Loucy (cell line): ENCODE measurements around the gene SUPT20HL2.
A peak's percentile ranks its signal among the peaks of the same experiment; 100 is the strongest.

Source experiments
- H2AFZ ChIP-seq: fragments of 200-600 bp; sonication (generic); 2 replicates; pipeline ENCODE4 v1.6.0; 2016; ENCODE audit warnings: antibody characterized with exemption, mild to moderate bottlenecking, low read length, moderate library complexity
- H3F3A ChIP-seq: fragments of 200-600 bp; 2 replicates; pipeline ENCODE4 v1.6.0; 2016; ENCODE audit warnings: antibody characterized with exemption, low read depth, mild to moderate bottlenecking
- H3K27me3 ChIP-seq: fragments of 200-600 bp; sonication (generic); 2 replicates; pipeline ENCODE4 v1.6.1; 2014; ENCODE audit warnings: low read length, mild to moderate bottlenecking; ENCODE audit not compliant: insufficient read depth, poor library complexity, severe bottlenecking
- H3K36me3 ChIP-seq: fragments of 200-600 bp; sonication (generic); 2 replicates; pipeline ENCODE4 v1.6.1; 2016; ENCODE audit warnings: low read length; ENCODE audit not compliant: insufficient read depth
- H3K4me1 ChIP-seq: fragments of 200-600 bp; sonication (generic); 2 replicates; pipeline ENCODE4 v1.5.1; 2014; ENCODE audit warnings: low read length, mild to moderate bottlenecking; ENCODE audit not compliant: insufficient read depth, poor library complexity, severe bottlenecking
- H3K4me2 ChIP-seq: fragments of 200-600 bp; sonication (generic); 2 replicates; pipeline ENCODE4 v1.6.0; 2014; ENCODE audit warnings: antibody characterized with exemption, low read length, low read depth, mild to moderate bottlenecking; ENCODE audit not compliant: poor library complexity, severe bottlenecking
- H3K4me3 ChIP-seq: fragments of 200-600 bp; sonication (generic); 2 replicates; pipeline ENCODE4 v1.5.1; 2014; ENCODE audit warnings: low read length, mild to moderate bottlenecking, mixed read lengths; ENCODE audit not compliant: poor library complexity, severe bottlenecking
- H3K79me2 ChIP-seq: fragments of 200-600 bp; sonication (generic); 2 replicates; pipeline ENCODE4 v1.6.1; 2014; ENCODE audit warnings: low read length; ENCODE audit not compliant: insufficient read depth
- H3K9ac ChIP-seq: fragments of 200-600 bp; sonication (generic); 2 replicates; pipeline ENCODE4 v1.6.0; 2014; ENCODE audit warnings: mild to moderate bottlenecking, low read depth, low read length, moderate library complexity; ENCODE audit not compliant: poor library complexity, severe bottlenecking
- H3K9me2 ChIP-seq: fragments of 200-600 bp; sonication (generic); replicated peaks from 2 replicates; pipeline ENCODE4 v1.6.1; 2016; ENCODE audit warnings: low read depth, low read length, mixed read lengths
- H3K9me3 ChIP-seq: fragments of 200-600 bp; sonication (generic); 2 replicates; pipeline ENCODE4 v1.6.1; 2014; ENCODE audit warnings: mild to moderate bottlenecking, antibody characterized with exemption, low read length, low read depth; ENCODE audit not compliant: insufficient read depth
- H4K20me1 ChIP-seq: fragments of 200-600 bp; sonication (generic); 2 replicates; pipeline ENCODE4 v1.6.0; 2014; ENCODE audit warnings: antibody characterized with exemption, low read length, mild to moderate bottlenecking; ENCODE audit not compliant: insufficient read depth, poor library complexity, severe bottlenecking
- CTCF ChIP-seq: fragments of 200-600 bp; sonication (generic); conservative IDR thresholded peaks from 2 replicates; pipeline ENCODE4 v1.5.1; 2014; ENCODE audit warnings: mild to moderate bottlenecking, antibody characterized with exemption, low read length
- EZH2phosphoT487 ChIP-seq: fragments of 200-600 bp; IDR thresholded peaks from 2 replicates; pipeline ENCODE4 v1.6.1; 2018; ENCODE audit warnings: antibody characterized with exemption, mild to moderate bottlenecking, moderate library complexity, borderline replicate concordance

SUPT20HL2 gene

GRCh38 chrX:24293412-24293811, 20.5 kb downstream of the SUPT20HL2 start:
- Histone ChIP-seq H3K36me3 (no peaks in the 10 kb centered on the region), H3K79me2 (no peaks in the 10 kb centered on the region), H3K4me3 (no peak overlapping the region), H2AFZ (no peak overlapping the region), H3K4me2 (no peak overlapping the region), H3K27me3 (no peaks in the 10 kb centered on the region), H4K20me1 (no peaks in the 10 kb centered on the region), H3K9ac (no peak overlapping the region), H3K9me3 (no peaks in the 10 kb centered on the region), H3K4me1 (no peaks in the 10 kb centered on the region), H3K9me2 (no peaks in the 10 kb centered on the region), H3F3A (no peaks in the 10 kb centered on the region)
- TF ChIP-seq CTCF (no peak), EZH2phosphoT487 (no peak)

- Histone ChIP-seq H3K4me2 (no peak overlapping the region), H3K4me3 (no peak overlapping the region), H3K9me2 (no peaks in the 10 kb centered on the region), H4K20me1 (no peaks in the 10 kb centered on the region), H3K36me3 (no peaks in the 10 kb centered on the region), H3K4me1 (no peaks in the 10 kb centered on the region), H3K9me3 (no peaks in the 10 kb centered on the region), H3K79me2 (no peaks in the 10 kb centered on the region), H3K9ac (no peak overlapping the region), H3K27me3 (no peaks in the 10 kb centered on the region), H3F3A (no peaks in the 10 kb centered on the region), H2AFZ (no peak overlapping the region)
- no peak for TF ChIP-seq EZH2phosphoT487
- TF ChIP-seq CTCF: no peak
Measured at GRCh38 chrX:24292353-24292752, 21.5 kb downstream of the SUPT20HL2 start.

- Histone ChIP-seq H3K9ac (no peak overlapping the region), H3K27me3 (no peaks in the 10 kb centered on the region), H3K79me2 (no peaks in the 10 kb centered on the region), H3K9me2 (no peaks in the 10 kb centered on the region), H2AFZ (no peak overlapping the region), H3K4me3 (no peak overlapping the region), H3F3A (no peaks in the 10 kb centered on the region), H3K36me3 (no peaks in the 10 kb centered on the region), H3K9me3 (no peaks in the 10 kb centered on the region), H3K4me1 (peaks cover 20% of the 10 kb centered on the region), H3K4me2 (no peak overlapping the region), H4K20me1 (no peaks in the 10 kb centered on the region)
- TF ChIP-seq EZH2phosphoT487 (no peak), CTCF (peak; percentile 47)
Measured at GRCh38 chrX:24285082-24285481, 28.8 kb downstream of the SUPT20HL2 start.
